ENCODE measurements around the gene FUBP3.

The FUBP3 gene

DNA sequence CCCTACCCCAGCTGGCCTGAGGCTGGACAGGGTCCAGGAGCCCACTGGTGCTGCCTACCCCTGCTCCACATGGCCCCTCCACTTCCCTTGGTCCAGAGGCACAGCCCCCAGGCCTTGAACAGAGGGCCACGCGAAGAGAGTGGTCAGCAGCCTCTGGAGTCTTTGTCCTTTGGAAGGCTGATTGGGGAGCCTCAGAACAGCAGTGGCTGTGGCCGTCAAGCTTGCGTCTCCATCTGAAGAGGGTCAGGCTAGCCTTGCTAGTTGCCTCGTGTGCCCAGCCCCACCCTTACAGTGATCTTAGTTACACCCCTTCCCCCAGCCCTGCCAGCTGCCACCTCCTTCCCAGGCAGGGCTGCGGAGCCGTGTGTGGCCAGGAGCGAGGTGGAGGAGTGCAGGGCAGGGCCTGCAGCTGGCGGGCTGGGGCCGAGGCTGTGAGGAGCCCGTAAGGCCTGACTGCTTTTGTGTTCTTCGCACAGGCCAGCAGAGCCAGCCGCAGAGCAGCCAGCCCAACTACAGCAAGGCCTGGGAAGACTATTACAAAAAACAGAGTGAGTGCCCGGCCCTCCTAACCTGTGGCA is 54.9 kb downstream of the FUBP3 start:
- DNase-seq (ENCODE audit: low read depth), result no peak

DNA sequence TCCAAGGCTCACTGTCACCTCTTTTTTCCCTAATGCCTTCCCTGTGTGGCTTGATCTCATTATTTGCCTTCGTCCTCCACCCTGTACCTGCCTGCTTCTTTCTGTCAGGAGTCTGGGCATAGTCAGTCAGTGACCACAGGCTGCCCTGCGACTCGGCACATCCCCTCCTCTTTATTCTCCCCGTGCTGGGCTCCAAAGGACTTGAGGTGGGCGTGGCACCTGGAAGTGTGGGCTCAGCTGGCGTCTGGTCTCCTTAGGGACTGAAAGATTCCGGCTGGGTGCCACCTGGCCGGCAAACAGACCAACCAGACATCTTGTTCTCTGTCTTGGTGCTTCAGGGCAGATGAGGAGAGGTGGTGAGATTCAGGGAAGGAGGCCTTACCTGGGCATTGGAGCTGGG is 55.4 kb downstream of the FUBP3 start:
- no peak for DNase-seq (ENCODE audit: low read depth)

- no peak for DNase-seq (ENCODE audit: low read depth)
These were observed 55.9 kb downstream of the FUBP3 start for GRCh38 chr9:130635306-130635705.

- no peak for DNase-seq (ENCODE audit: low read depth)
These were observed 56.6 kb downstream of the FUBP3 start for GRCh38 chr9:130635721-130636647.

DNA sequence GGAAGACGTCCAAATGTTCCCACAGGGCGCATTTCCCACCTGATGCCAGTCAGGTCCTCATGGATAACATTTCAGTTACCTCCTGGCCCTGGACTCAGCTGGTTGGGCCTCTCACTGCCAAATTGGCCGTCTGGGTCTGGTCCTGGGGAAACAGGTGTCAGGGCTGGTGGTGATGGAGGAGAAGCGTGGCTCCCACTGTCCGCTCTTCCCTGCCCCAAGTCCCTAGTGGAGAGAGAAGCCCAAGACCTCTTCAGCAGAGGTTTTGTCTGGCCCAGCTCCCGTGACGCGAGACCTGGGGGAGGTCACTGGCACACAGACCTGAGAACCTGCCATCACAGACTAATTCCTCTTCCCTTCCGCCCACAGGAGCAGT is 57.3 kb downstream of the FUBP3 start:
- no peak for DNase-seq (ENCODE audit: low read depth)

- no peak for DNase-seq (ENCODE audit: low read depth)
These were observed 59.1 kb downstream of the FUBP3 start for GRCh38 chr9:130638284-130639123.

DNA sequence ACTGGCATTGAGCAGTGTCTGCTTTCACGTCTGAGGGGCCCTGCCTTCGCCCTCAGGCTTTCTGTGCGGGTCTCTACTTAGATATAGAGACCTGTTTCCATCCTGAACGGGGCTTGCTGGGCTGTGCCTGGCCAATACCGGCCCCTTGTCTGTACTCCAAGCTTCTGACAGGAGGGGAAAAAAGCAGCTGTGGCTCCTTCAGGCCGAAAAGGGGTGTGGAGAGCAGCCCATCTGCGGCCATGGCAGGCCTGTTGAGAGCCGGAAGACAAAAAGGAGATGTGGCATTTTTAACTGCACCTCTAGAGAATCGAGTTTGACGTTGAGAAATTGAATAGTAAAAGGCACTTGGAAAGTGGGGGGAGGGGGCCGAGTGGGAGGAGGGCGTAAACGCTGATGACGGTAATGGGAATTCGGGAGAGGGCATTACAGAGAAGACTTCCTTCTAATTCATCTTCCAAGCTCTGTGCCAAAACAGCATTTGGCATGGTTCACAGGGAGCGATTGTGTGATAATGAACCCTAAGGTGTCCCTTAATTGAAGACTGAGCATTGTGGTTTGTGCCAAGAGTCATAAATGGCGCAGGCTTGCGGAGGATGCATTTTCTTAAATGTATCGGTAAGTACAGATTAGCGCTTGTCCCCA is 59.9 kb downstream of the FUBP3 start:
- no peak for DNase-seq (ENCODE audit: low read depth)

- no peak for DNase-seq (ENCODE audit: low read depth)
These were observed 60.6 kb downstream of the FUBP3 start for GRCh38 chr9:130639866-130640555.

DNA sequence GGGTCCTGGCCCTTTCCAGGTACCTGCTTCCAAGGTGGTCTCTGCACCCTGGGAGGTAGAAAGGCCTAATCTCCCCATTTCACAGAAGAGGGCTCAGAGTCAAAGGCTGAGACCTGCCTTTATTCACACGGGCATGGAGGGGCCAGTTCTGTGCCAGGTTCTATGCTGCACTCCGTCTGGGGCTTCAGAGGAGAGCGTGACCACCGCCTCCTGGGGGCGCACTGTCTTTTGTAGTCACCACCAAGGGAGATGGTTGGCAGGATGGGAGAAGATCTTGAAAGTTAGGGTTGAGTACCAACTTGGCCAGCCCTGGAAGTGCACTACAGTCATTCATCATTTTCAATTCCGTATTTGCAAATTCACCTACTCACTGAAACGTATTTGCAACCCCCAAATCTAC is 61.3 kb downstream of the FUBP3 start:
- DNase-seq (ENCODE audit: low read depth), result no peak

DNA sequence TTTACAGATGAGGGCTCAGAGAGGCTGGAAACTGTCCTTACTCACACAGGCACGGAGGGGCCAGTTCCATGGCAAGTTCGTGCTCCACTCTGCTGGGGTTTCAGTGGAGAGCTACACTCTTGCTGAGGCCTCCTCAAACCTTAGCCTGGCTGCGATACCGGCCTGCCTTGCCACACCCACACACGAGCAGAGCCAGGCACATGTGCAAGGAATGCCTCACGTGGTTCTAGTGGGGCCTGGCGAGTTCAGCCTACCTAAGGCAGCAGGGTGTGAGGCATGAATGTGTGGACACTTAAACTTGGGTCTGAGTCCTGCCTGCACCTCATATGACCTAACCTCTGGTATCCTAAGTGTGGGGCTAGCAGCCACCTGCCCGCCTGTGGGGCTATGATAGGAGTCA is 63.5 kb downstream of the FUBP3 start:
- no peak for DNase-seq (ENCODE audit: low read depth)

GRCh38 chr9:130651221-130651620 is 71.8 kb downstream of the FUBP3 start:
- no peak for DNase-seq (ENCODE audit: low read depth)

DNA sequence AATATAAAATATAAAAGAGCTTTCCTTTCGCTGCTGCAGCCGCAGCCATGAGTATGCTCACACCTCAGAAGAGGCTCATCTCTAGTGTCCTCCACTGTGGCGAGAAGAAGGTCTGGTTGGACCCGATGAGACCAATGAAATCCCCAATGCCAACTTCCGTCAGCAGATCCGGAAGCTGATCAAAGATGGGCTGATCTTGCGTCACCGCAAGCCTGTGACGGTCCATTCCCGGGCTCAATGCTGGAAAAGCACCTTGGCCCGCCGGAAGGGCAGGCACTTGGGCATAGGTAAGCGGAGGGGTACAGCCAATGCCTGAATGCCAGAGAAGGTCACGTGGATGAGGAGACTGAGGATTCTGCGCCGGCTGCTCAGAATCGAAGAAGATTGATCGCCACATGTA is 72.4 kb downstream of the FUBP3 start:
- no peak for DNase-seq (ENCODE audit: low read depth)

GRCh38 chr9:130654879-130655278 is 75.5 kb downstream of the FUBP3 start:
- DNase-seq (ENCODE audit: low read depth), result no peak

GRCh38 chr9:130658893-130659698 is 79.7 kb downstream of the FUBP3 start:
- no peak for DNase-seq (ENCODE audit: low read depth)

DNA sequence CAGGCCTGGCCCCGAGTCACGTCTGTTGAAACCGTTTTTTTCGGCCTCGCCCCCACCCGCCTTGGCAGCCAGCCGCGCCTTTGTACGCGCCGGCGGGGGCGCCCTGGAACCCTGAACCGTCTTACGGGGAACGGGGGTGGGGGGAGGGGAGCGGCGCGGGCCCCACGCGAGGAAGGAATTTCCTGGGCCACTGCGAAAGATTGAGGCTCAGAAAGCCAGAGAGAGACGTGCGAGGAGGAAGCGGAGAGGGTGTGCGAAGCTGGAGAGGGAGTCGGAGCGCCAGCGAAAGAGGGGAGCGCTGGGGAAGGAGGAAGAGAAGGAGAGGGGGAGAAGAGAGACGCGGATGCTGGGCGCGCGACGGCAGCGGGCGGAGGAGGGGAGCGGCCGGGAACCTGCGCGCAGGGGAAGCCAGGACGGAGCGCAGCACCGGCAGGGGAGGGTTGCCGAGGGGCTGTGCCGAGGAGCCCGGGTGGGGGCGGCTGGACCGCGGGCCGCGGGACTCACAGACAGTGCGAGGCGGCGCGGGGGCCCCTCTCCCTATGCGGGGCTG is 80.4 kb downstream of the FUBP3 start:
- DNase-seq (ENCODE audit: low read depth), result no peak

- DNase-seq (ENCODE audit: low read depth), result no peak
These were observed 80.9 kb downstream of the FUBP3 start for GRCh38 chr9:130660326-130660682.

DNA sequence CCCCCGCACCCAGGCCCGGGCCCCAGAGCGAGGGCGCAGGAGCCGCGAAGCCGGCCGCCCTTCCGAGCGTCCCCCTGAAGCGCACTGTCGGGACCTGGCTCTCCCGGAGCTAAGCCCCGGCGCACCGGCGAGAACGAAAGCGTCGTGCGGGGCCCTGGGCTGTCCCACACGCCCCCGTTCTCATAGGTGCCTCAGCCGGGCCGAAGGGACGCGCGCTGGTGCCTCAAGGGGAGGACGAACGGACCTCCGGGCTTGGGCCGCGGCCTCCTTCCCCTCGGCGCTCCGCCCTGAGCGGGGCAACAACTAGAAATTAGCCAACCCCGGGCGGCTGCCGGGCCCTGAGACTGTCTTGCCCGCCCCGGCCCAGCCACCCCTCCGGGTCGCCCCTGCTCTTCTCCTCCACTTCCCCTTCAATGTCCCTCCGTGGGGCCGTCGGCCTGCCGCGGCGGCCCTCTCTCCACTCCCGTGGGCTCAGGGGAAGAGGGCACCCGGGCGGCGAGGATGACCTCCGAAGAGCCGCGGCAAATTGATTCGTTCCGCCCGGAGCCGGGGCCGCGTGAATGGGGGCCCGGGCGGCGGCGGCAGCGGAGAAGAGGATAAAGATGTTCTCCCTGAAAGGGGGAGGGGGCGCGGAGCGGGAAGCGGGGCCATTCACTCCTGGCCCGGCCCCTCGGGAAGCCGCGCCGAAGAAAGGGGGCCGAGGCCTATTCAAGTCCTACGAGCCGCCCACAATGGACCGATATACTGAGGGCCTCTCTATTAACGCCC is 81.5 kb downstream of the FUBP3 start:
- DNase-seq (ENCODE audit: low read depth), result no peak

DNA sequence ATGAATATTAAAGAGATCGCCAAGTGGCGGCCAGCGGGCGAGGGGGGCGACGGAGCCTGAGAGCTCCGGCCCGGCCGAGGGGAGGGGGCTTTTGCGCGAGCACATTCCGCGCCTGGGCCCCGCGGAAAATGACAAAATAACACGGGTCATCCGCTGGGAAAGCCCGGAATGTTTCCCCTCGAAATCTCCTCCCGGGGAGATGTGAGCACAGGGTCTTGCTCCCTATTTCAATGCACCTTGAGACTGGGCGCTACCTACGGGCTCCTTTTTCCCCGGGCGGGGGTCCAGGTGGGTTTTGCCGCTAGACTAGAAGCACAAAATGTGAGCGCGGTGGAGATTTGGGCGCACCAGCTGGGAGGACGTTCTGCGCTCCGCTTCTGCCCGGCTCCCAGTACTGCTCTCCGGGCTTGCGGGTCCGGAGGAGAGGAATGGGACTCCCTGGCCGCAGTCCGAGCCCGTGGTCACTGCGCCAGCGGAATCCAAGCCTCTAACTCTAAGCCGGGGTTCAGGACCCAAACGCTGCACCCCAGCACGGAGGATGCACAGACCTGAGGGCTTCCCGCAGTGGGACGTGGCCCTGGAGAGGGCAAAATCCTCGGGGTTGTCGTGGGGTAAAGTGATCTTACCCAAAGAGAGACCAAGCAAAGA is 82.2 kb downstream of the FUBP3 start:
- DNase-seq (ENCODE audit: low read depth), result no peak
